Choroid plexus epithelial cell (primary cell): ENCODE results near the gene ERC1.

Experiments
- DNase-seq: peaks from one replicate; pipeline ENCODE4 v3.0.0-alpha.2; 2010; ENCODE audit warnings: low read depth
- H3K4me3 ChIP-seq: 2 replicates; pipeline ENCODE4 v1.5.1; 2011; ENCODE audit warnings: low read depth, mild to moderate bottlenecking, control low read depth, low read length, moderate library complexity
- CTCF ChIP-seq: conservative IDR thresholded peaks from 2 replicates; pipeline ENCODE4 v1.5.1; 2011; ENCODE audit warnings: low read depth, mild to moderate bottlenecking, control low read depth, inconsistent platforms, low read length, moderate library complexity

ERC1 gene

GRCh38 chr12:1256285-1256684 lies 265.3 kb downstream of the ERC1 start:
- no peak for DNase-seq
- no peak overlapping the region for H3K4me3 ChIP-seq
- TF ChIP-seq CTCF = no peak

DNA sequence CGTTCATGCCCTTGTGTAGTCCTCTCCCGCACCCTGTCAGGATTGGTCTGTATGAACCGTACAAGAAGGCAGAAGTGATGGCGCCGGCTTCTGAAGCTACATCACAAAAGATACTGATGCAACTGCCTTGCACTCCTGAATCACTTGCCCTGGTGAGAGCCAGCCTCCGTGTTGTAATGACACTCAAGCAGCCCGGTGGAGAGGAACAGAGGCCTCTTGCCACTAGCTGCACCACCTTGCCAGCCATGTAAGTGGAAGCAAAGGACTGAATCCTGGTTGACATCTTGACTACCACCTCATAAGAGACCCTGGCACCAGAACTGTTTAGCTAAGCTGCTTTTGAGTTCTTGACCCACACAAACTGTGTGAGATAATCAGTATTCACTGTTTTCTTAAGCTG lies 266.0 kb downstream of the ERC1 start:
- no peak for DNase-seq
- no peak overlapping the region for H3K4me3 ChIP-seq
- no peak for TF ChIP-seq CTCF

DNA sequence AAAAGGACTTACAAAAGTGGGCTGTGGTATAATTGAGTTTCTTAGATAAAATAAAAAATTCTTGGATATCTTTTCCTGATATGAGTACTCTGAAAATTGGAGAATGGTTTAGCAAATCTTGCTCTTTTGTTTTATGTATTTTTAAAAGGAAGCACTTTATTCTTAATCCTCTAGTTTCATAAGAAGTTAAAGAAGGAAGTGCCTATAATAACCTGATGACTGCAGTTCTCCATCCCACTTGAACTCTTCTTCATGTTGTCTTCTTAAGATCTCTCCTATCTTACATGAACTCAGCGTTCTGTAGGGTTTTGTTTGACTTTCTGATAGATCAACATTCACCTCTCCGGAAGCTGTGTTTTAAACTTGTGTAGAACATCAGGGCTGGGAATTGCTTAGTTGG lies 271.0 kb downstream of the ERC1 start:
- H3K4me3 ChIP-seq = no peak overlapping the region
- no peak for DNase-seq
- TF ChIP-seq CTCF = no peak

DNA sequence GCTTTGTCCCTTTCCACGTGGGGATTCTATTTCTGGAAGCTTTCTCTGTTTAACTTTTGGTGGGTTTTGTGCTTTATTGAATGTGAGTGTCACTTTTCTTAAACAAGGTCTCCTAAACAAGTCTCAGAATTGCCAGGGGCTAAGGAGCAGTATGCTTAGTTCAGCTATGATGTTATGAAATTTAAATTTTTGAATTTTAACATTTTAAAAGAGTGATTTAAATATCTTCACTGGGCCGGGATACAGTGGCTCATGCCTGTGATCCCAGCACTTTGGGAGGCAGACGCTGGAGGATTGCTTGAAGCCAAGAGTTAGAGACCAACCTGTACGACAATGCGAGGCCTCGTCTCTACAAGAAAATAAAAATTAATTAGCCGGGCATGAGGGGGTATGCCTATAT lies 276.2 kb downstream of the ERC1 start:
- DNase-seq = no peak
- no peak overlapping the region for H3K4me3 ChIP-seq
- TF ChIP-seq CTCF = no peak

GRCh38 chr12:1272142-1272541 lies 281.1 kb downstream of the ERC1 start:
- no peak for TF ChIP-seq CTCF
- no peak overlapping the region for H3K4me3 ChIP-seq
- DNase-seq = no peak

DNA sequence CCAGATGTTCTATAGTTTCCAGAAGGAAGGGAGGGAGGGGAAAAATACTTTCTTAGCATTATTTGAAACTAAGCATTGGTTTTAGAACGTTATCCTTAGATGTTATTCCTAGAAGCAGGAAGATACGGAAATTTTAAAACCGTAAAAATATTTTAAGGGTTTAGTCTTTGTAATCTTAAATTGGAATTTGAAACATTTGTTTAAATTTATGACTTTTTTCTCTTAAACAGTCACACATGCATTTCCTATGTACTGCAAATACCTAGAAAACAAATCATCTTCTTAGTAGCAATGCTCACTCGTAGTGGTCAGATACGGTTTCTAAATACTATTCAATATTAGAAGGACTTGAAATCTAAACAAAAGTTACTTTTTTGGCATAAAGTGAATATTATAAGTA lies 282.0 kb downstream of the ERC1 start:
- DNase-seq = no peak
- TF ChIP-seq CTCF = no peak
- no peak overlapping the region for H3K4me3 ChIP-seq

- TF ChIP-seq CTCF = no peak
- DNase-seq = no peak
- H3K4me3 ChIP-seq = no peak overlapping the region
These were observed 286.9 kb downstream of the ERC1 start for GRCh38 chr12:1277905-1278304.
